Natural killer cell (primary cell): Measurements from ENCODE around the gene TBC1D4. TPM values are rescaled to one million over a fixed set of nuclear protein-coding genes. Genes with fewer than 3 reads are reported as not detected.

Experiments used
- ATAC-seq, 3 donors: fragments of 150-1000 bp in 2 of 3; fragments of 200-7000 bp in 1 of 3; cut with Tn5 transposase; 1 replicate in 1 of 3; 2 replicates in 2 of 3; pipeline ENCODE4 v1.10.0; 2021; ENCODE audit warnings: mild to moderate bottlenecking in 2 of 3, moderate library complexity in 2 of 3
- DNase-seq, 2 donors: peaks; one replicate each; pipeline versions ENCODE4 v3.0.0 to v3.0.0-alpha.2; 2013 to 2021; ENCODE audit warnings: mixed read lengths in 1 of 2
- H3K27ac ChIP-seq: one replicate; pipeline ENCODE4 v1.5.1; 2013; ENCODE audit warnings: mild to moderate bottlenecking, low read length
- H3K27me3 ChIP-seq: one replicate; pipeline ENCODE4 v1.6.1; 2013; ENCODE audit warnings: low read length; ENCODE audit not compliant: control insufficient read depth, insufficient read depth
- H3K36me3 ChIP-seq: one replicate; pipeline ENCODE4 v1.6.1; 2013; ENCODE audit warnings: low read length; ENCODE audit not compliant: control insufficient read depth, insufficient read depth
- H3K4me1 ChIP-seq: one replicate; pipeline ENCODE4 v1.6.1; 2013; ENCODE audit warnings: low read length; ENCODE audit not compliant: control insufficient read depth, insufficient read depth
- H3K4me3 ChIP-seq: one replicate; pipeline ENCODE4 v1.5.1; 2013; ENCODE audit warnings: low read length
- H3K9me3 ChIP-seq: one replicate; pipeline ENCODE4 v1.6.1; 2013; ENCODE audit warnings: low read length; ENCODE audit not compliant: control insufficient read depth, insufficient read depth
- H3K27ac Mint-ChIP-seq, 2 donors: one replicate each; pipeline ENCODE4 v1.8.0; 2022; ENCODE audit warnings: mild to moderate bottlenecking in 2 of 2, mixed read lengths in 2 of 2, moderate library complexity in 1 of 2
- H3K27me3 Mint-ChIP-seq, 2 donors: one replicate each; pipeline ENCODE4 v1.8.0; 2022; ENCODE audit warnings: low read depth in 2 of 2, mixed read lengths in 2 of 2
- H3K36me3 Mint-ChIP-seq: one replicate; pipeline ENCODE4 v1.8.0; 2022; ENCODE audit warnings: mixed read lengths
- H3K4me1 Mint-ChIP-seq, 2 donors: one replicate each; pipeline ENCODE4 v1.8.0; 2022; ENCODE audit warnings: mixed read lengths in 2 of 2
- H3K4me3 Mint-ChIP-seq: one replicate; pipeline ENCODE4 v1.8.0; 2022; ENCODE audit warnings: mild to moderate bottlenecking, moderate library complexity, mixed read lengths
- H3K9me3 Mint-ChIP-seq, 2 donors: one replicate each; pipeline ENCODE4 v1.8.0; 2022; ENCODE audit warnings: mixed read lengths in 2 of 2
- CTCF ChIP-seq: fragments of 200-600 bp; IDR thresholded peaks from one replicate; pipeline ENCODE4 v1.8.0; 2022; ENCODE audit warnings: antibody characterized with exemption
- WGBS: methylation state at CpG from one replicate; pipeline ENCODE4 v1.1.7; 2013; ENCODE audit warnings: missing lambda C conversion rate; ENCODE audit not compliant: insufficient coverage; 5-methylcytosine and 5-hydroxymethylcytosine counted together
- intact Hi-C: fragments of 100-400 bp; cut with micrococcal nuclease; formaldehyde crosslinking; loops from one replicate; pipeline ENCODE4 v1.14.2; 2022
- total RNA-seq, 4 donors: library from RNA; stranded (reverse); fragments of 120-200 nt in 1 of 4; gene quantifications; one replicate each; pipeline versions ENCODE4 v1.2.3 to v1.2.4, GENCODE V29; 2013 to 2022

The TBC1D4 gene
- total RNA-seq, 3 donors from 2014 or later (not counting 1 experiment from before 2014, with no cell fraction given), result 0.54 to 5.1 (median 3.7) TPM

GRCh38 chr13:75407998-75408397, 74.0 kb downstream of the TBC1D4 start:
- intact Hi-C loops, result no loop called here

GRCh38 chr13:75407473-75407872, 74.5 kb downstream of the TBC1D4 start:
- H3K27ac Mint-ChIP-seq, result no peak overlapping the region
- Histone ChIP-seq H3K36me3 (no peaks in the 10 kb centered on the region), H3K4me3 (no peak overlapping the region), H3K4me1 (no peaks in the 10 kb centered on the region), H3K9me3 (no peaks in the 10 kb centered on the region), H3K27me3 (no peaks in the 10 kb centered on the region), H3K27ac (no peak overlapping the region)
- H3K27me3 Mint-ChIP-seq, result peaks cover 0 to 3% of the 10 kb centered on the region in 2 donors
- no peaks in the 10 kb centered on the region for H3K4me1 Mint-ChIP-seq
- H3K36me3 Mint-ChIP-seq, result no peaks in the 10 kb centered on the region
- 93% methylated on average over 2 of the region's 4 CpGs for WGBS
- intact Hi-C loops, result no loop called here
- no peak for DNase-seq
- no peak overlapping the region for H3K4me3 Mint-ChIP-seq
- ATAC-seq, result no peak
- no peaks in the 10 kb centered on the region for H3K9me3 Mint-ChIP-seq
- no peak for TF ChIP-seq CTCF

More at GRCh38 chr13:75407998-75408397, 74.0 kb downstream of the TBC1D4 start:
- no peak for ATAC-seq
- Histone ChIP-seq H3K9me3 (no peaks in the 10 kb centered on the region), H3K36me3 (no peaks in the 10 kb centered on the region), H3K4me1 (no peaks in the 10 kb centered on the region), H3K4me3 (no peak overlapping the region), H3K27me3 (no peaks in the 10 kb centered on the region), H3K27ac (no peak overlapping the region)
- Mint-ChIP-seq H3K36me3 (no peaks in the 10 kb centered on the region), H3K4me1 (no peaks in the 10 kb centered on the region), H3K27ac (no peak overlapping the region), H3K9me3 (no peaks in the 10 kb centered on the region), H3K4me3 (no peak overlapping the region), H3K27me3 (peaks cover 0 to 3% of the 10 kb centered on the region in 2 donors)
- DNase-seq, result no peak
- WGBS, result 82% methylated on average over 3 of the region's 5 CpGs
- TF ChIP-seq CTCF, result no peak

GRCh38 chr13:75405976-75406703, 75.8 kb downstream of the TBC1D4 start:
- DNase-seq (no peak), ATAC-seq (no peak)
- H3K9me3 ChIP-seq, result no peaks in the 10 kb centered on the region
- H3K27ac Mint-ChIP-seq, result no peak overlapping the region
- no peak for TF ChIP-seq CTCF
- no peaks in the 10 kb centered on the region for H3K36me3 Mint-ChIP-seq
- no peaks in the 10 kb centered on the region for H3K4me1 ChIP-seq
- H3K27ac ChIP-seq, result no peak overlapping the region
- H3K36me3 ChIP-seq, result no peaks in the 10 kb centered on the region
- no peak overlapping the region for H3K4me3 ChIP-seq
- WGBS, result 95% methylated on average over 5 of the region's 9 CpGs
- H3K9me3 Mint-ChIP-seq, result no peaks in the 10 kb centered on the region
- H3K27me3 Mint-ChIP-seq, result peaks cover 0 to 3% of the 10 kb centered on the region in 2 donors
- no peaks in the 10 kb centered on the region for H3K4me1 Mint-ChIP-seq
- intact Hi-C loops, result no loop called here
- no peaks in the 10 kb centered on the region for H3K27me3 ChIP-seq
- no peak overlapping the region for H3K4me3 Mint-ChIP-seq

- DNase-seq (no peak), ATAC-seq (no peak)
- Mint-ChIP-seq H3K36me3 (no peaks in the 10 kb centered on the region), H3K4me3 (no peak overlapping the region), H3K27ac (no peak overlapping the region), H3K9me3 (no peaks in the 10 kb centered on the region), H3K4me1 (no peaks in the 10 kb centered on the region), H3K27me3 (no peaks in the 10 kb centered on the region)
- intact Hi-C loops, result no loop called here
- H3K4me3 ChIP-seq, result no peak overlapping the region
- H3K9me3 ChIP-seq, result no peaks in the 10 kb centered on the region
- H3K4me1 ChIP-seq, result no peaks in the 10 kb centered on the region
- no peaks in the 10 kb centered on the region for H3K27me3 ChIP-seq
- WGBS, result no CpG with 5 or more reads among the region's 1 CpG
- TF ChIP-seq CTCF, result no peak
- no peaks in the 10 kb centered on the region for H3K36me3 ChIP-seq
- H3K27ac ChIP-seq, result no peak overlapping the region
Measured at GRCh38 chr13:75404726-75405125, 77.2 kb downstream of the TBC1D4 start.
